Spinal cord (tissue), 4 donors: ENCODE measurements around the gene FOXP3. TPM values are rescaled to one million over a fixed set of nuclear protein-coding genes. Genes with fewer than 3 reads are reported as not detected.

Experiments used
- polyA plus RNA-seq, 2 donors: library from polyadenylated mRNA; unstranded; fragments of 120-200 nt; gene quantifications; one replicate each; pipeline ENCODE4 v1.2.1, GENCODE V29; 2013; ENCODE audit not compliant: insufficient read length in 2 of 2
- total RNA-seq, 2 donors: library from RNA; depleted of rRNA in 1 of 2; stranded (reverse); fragments of 120-200 nt in 1 of 2; fragments of >200 nt in 1 of 2; gene quantifications; one replicate each; pipeline versions ENCODE4 v1.2.3 to v1.2.4, GENCODE V29; 2013 to 2014

The FOXP3 gene
- total and polyA plus RNA-seq, 4 donors = 0.11 to 1.3 (median 1.2) TPM; not detected in 1

Other genes starting within 250 kb of the FOXP3 start
- 10 to 100 TPM; 13.1 to 21.7 TPM for gene TFE3, start 221.4 kb downstream of the FOXP3 start, total RNA-seq
- 10 to 100 TPM; 36.5 to 41.3 TPM for gene TFE3, start 221.4 kb downstream of the FOXP3 start, polyA plus RNA-seq
- 1 to 10 TPM; 1.6 to 3.5 TPM for gene CCDC120, start 205.7 kb downstream of the FOXP3 start, total RNA-seq
- gene CCDC120, start 205.7 kb downstream of the FOXP3 start, polyA plus RNA-seq = 10 to 100 TPM; 14.8 to 22.4 TPM
- 10 to 100 TPM in 1 of 2 donors, 1 to 10 TPM in 1; 7.3 to 16.1 TPM for gene PRAF2, start 190.7 kb downstream of the FOXP3 start, total RNA-seq
- 100 to 1,000 TPM; 122 to 128 TPM for gene PRAF2, start 190.7 kb downstream of the FOXP3 start, polyA plus RNA-seq
- gene WDR45, start 184.8 kb downstream of the FOXP3 start, total RNA-seq = 10 to 100 TPM; 24.5 to 47.3 TPM
- gene WDR45, start 184.8 kb downstream of the FOXP3 start, polyA plus RNA-seq = 10 to 100 TPM; 42.2 to 49.0 TPM
- 10 to 100 TPM; 22.9 to 32.3 TPM for gene GPKOW, start 141.0 kb downstream of the FOXP3 start, total RNA-seq
- 10 to 100 TPM; 34.2 to 35.6 TPM for gene GPKOW, start 141.0 kb downstream of the FOXP3 start, polyA plus RNA-seq
- 1 to 10 TPM; 2.0 to 6.2 TPM for gene MAGIX, start 102.0 kb downstream of the FOXP3 start, total RNA-seq
- 1 to 10 TPM; 5.5 to 6.0 TPM for gene MAGIX, start 102.0 kb downstream of the FOXP3 start, polyA plus RNA-seq
- gene PLP2, start 92.8 kb downstream of the FOXP3 start, total RNA-seq = 10 to 100 TPM in 1 of 2 donors, 1 to 10 TPM in 1; 3.6 to 26.1 TPM
- gene PLP2, start 92.8 kb downstream of the FOXP3 start, polyA plus RNA-seq = 10 to 100 TPM; 11.9 to 22.8 TPM
- gene PRICKLE3, start 78.3 kb downstream of the FOXP3 start, total RNA-seq = 1 to 10 TPM; 2.0 to 2.2 TPM
- gene PRICKLE3, start 78.3 kb downstream of the FOXP3 start, polyA plus RNA-seq = 1 to 10 TPM; 1.7 to 3.1 TPM
- 100 to 1,000 TPM in 1 of 2 donors, 10 to 100 TPM in 1; 83.5 to 192 TPM for gene SYP, start 64.5 kb downstream of the FOXP3 start, total RNA-seq
- gene SYP, start 64.5 kb downstream of the FOXP3 start, polyA plus RNA-seq = 100 to 1,000 TPM; 299 to 344 TPM
- under 1 TPM; under 0.01 to 0.11 TPM for gene CACNA1F, start 31.4 kb downstream of the FOXP3 start, total RNA-seq
- under 1 TPM; 0.11 to 0.21 TPM for gene CACNA1F, start 31.4 kb downstream of the FOXP3 start, polyA plus RNA-seq
- gene CCDC22, start 29.2 kb downstream of the FOXP3 start, total RNA-seq = 1 to 10 TPM; 7.2 to 8.1 TPM
- gene CCDC22, start 29.2 kb downstream of the FOXP3 start, polyA plus RNA-seq = 10 to 100 TPM; 20.6 to 21.2 TPM
- 10 to 100 TPM; 13.3 to 13.4 TPM for gene PPP1R3F, start 5.1 kb upstream of the FOXP3 start, total RNA-seq
- gene PPP1R3F, start 5.1 kb upstream of the FOXP3 start, polyA plus RNA-seq = 10 to 100 TPM; 24.1 to 25.1 TPM
- not detected for gene GAGE10, start 38.9 kb upstream of the FOXP3 start, total RNA-seq
- gene GAGE10, start 38.9 kb upstream of the FOXP3 start, polyA plus RNA-seq = not detected
- gene GAGE12J, start 57.3 kb upstream of the FOXP3 start, total RNA-seq = not detected
- gene GAGE12J, start 57.3 kb upstream of the FOXP3 start, polyA plus RNA-seq = not detected
- gene GAGE13, start 66.9 kb upstream of the FOXP3 start, total RNA-seq = not detected
- not detected for gene GAGE13, start 66.9 kb upstream of the FOXP3 start, polyA plus RNA-seq